SK-N-SH (cell line): Measurements from ENCODE around the gene PFKM. TPM values are rescaled to one million over a fixed set of nuclear protein-coding genes. Genes with fewer than 3 reads are reported as not detected.

Experiments
- CTCF ChIA-PET: fragments of 300-600, 350-600 bp; formaldehyde crosslinking; extraction: SDS; loops from one replicate; lab custom pipeline; 2021; lab: Yijun Ruan, JAX
- POLR2A ChIA-PET: fragments of 350-600 bp; sonication (Branson Sonifier 250); formaldehyde crosslinking; extraction: SDS; loops from one replicate; lab custom pipeline; 2020; ENCODE audit warnings: antibody characterized with exemption, inconsistent platforms; lab: Yijun Ruan, JAX
- DNase-seq: peaks from one replicate; pipeline ENCODE4 v3.0.0; 2012
- H2AFZ ChIP-seq: fragments of 200-600 bp; sonication (generic); 2 replicates; pipeline ENCODE4 v1.8.1; 2016; ENCODE audit warnings: antibody characterized with exemption, mild to moderate bottlenecking, low read depth
- H3F3A ChIP-seq: fragments of 200-600 bp; sonication (generic); replicated peaks from 2 replicates; pipeline ENCODE3; 2016; ENCODE audit warnings: antibody characterized with exemption, mild to moderate bottlenecking; ENCODE audit not compliant: insufficient read depth
- H3K27ac ChIP-seq, 2 experiments: fragments of 200-500 bp in 1 of 2; fragments of 200-600 bp in 1 of 2; sonication (Bioruptor generic) in 1 of 2; sonication (generic), shearing (Covaris generic) in 1 of 2; 2 replicates each; pipeline versions ENCODE4 v1.5.1 to v1.6.1; 2014 to 2016; ENCODE audit warnings: low read depth in 2 of 2, inconsistent platforms in 1 of 2, low read length in 1 of 2, mild to moderate bottlenecking in 1 of 2, mixed read lengths in 1 of 2
- H3K27me3 ChIP-seq: fragments of 200-600 bp; sonication (generic), shearing (Covaris generic); 2 replicates; pipeline ENCODE4 v1.6.1; 2016; ENCODE audit warnings: mixed run types; ENCODE audit not compliant: insufficient read depth
- H3K36me3 ChIP-seq, 2 experiments: fragments of 200-500 bp in 1 of 2; fragments of 200-600 bp in 1 of 2; sonication (Bioruptor generic) in 1 of 2; sonication (generic) in 1 of 2; replicated peaks in 1 of 2; 2 replicates each; pipeline versions ENCODE3 to v1.5.1; 2014 to 2016; ENCODE audit warnings: low read length in 1 of 2, mild to moderate bottlenecking in 1 of 2; ENCODE audit not compliant: insufficient read depth in 2 of 2, control insufficient read depth in 1 of 2
- H3K4me1 ChIP-seq, 2 experiments: fragments of 200-500 bp in 1 of 2; fragments of 200-600 bp in 1 of 2; sonication (Bioruptor generic) in 1 of 2; sonication (generic), shearing (Covaris generic) in 1 of 2; 2 replicates each; pipeline versions ENCODE4 v1.5.1 to v1.6.1; 2014 to 2016; ENCODE audit warnings: low read depth in 1 of 2, low read length in 1 of 2, mixed run types in 1 of 2; ENCODE audit not compliant: insufficient read depth in 2 of 2, control insufficient read depth in 1 of 2
- H3K4me2 ChIP-seq: fragments of 200-600 bp; sonication (generic), shearing (Covaris generic); 2 replicates; pipeline ENCODE4 v1.6.1; 2017; ENCODE audit warnings: mixed run types
- H3K4me3 ChIP-seq, 2 experiments: fragments of 200-500 bp in 1 of 2; fragments of 200-600 bp in 1 of 2; sonication (Bioruptor generic) in 1 of 2; sonication (generic), shearing (Covaris generic) in 1 of 2; 2 replicates each; pipeline versions ENCODE4 v1.5.1 to v1.8.1; 2014 to 2016; ENCODE audit warnings: low read depth in 2 of 2, inconsistent platforms in 1 of 2, low read length in 1 of 2, mild to moderate bottlenecking in 1 of 2, mixed read lengths in 1 of 2, moderate library complexity in 1 of 2
- H3K79me2 ChIP-seq: fragments of 200-600 bp; sonication (generic); 2 replicates; pipeline ENCODE4 v1.8.1; 2017; ENCODE audit warnings: mild to moderate bottlenecking; ENCODE audit not compliant: insufficient read depth
- H3K9ac ChIP-seq: fragments of 200-600 bp; sonication (generic); 2 replicates; pipeline ENCODE4 v1.6.1; 2017; ENCODE audit warnings: mixed run types
- H3K9me2 ChIP-seq: fragments of 200-600 bp; sonication (generic); 2 replicates; pipeline ENCODE4 v1.6.1; 2017; ENCODE audit warnings: mixed run types
- H3K9me3 ChIP-seq: fragments of 200-600 bp; sonication (generic); 2 replicates; pipeline ENCODE4 v1.6.1; 2017; ENCODE audit warnings: mixed run types, mild to moderate bottlenecking, moderate library complexity
- H4K20me1 ChIP-seq: fragments of 200-600 bp; sonication (generic); 2 replicates; pipeline ENCODE4 v1.6.1; 2017; ENCODE audit warnings: mild to moderate bottlenecking, mixed run types; ENCODE audit not compliant: insufficient read depth
- ELF1 ChIP-seq: IDR thresholded peaks from 2 replicates; pipeline ENCODE4 v1.4.0; 2012
- FOXM1 ChIP-seq: IDR thresholded peaks from 2 replicates; pipeline ENCODE4 v1.4.0; 2012; ENCODE audit warnings: low read depth, mild to moderate bottlenecking
- GABPA ChIP-seq: IDR thresholded peaks from 2 replicates; pipeline ENCODE4 v1.4.0; 2012; ENCODE audit warnings: low read depth, mild to moderate bottlenecking
- JUND ChIP-seq: IDR thresholded peaks from 2 replicates; pipeline ENCODE4 v1.4.0; 2012
- MEF2A ChIP-seq: IDR thresholded peaks from 2 replicates; pipeline ENCODE4 v1.4.0; 2012; ENCODE audit warnings: low read depth, borderline replicate concordance
- MXI1 ChIP-seq: IDR thresholded peaks from 2 replicates; pipeline ENCODE4 v1.6.1; 2012; ENCODE audit warnings: mild to moderate bottlenecking, low read depth, low read length, improper control_type of control experiment
- NFIC ChIP-seq: IDR thresholded peaks from 2 replicates; pipeline ENCODE4 v1.4.0; 2012; ENCODE audit warnings: borderline replicate concordance
- POLR2AphosphoS5 ChIP-seq: IDR thresholded peaks from 2 replicates; pipeline ENCODE4 v1.6.1; 2012; ENCODE audit warnings: low read depth, low read length
- RXRA ChIP-seq: IDR thresholded peaks from 2 replicates; pipeline ENCODE4 v1.4.0; 2012; ENCODE audit warnings: low read depth, mild to moderate bottlenecking, borderline replicate concordance
- SIN3A ChIP-seq: IDR thresholded peaks from 2 replicates; pipeline ENCODE4 v1.6.1; 2012; ENCODE audit warnings: low read depth, mild to moderate bottlenecking, low read length, moderate library complexity, borderline replicate concordance
- SMC3 ChIP-seq: IDR thresholded peaks from 2 replicates; pipeline ENCODE4 v1.6.1; 2012; ENCODE audit warnings: low read depth, low read length, improper control_type of control experiment
- TEAD4 ChIP-seq: IDR thresholded peaks from 2 replicates; pipeline ENCODE4 v1.4.0; 2012; ENCODE audit warnings: mild to moderate bottlenecking, borderline replicate concordance; ENCODE audit not compliant: insufficient read depth
- YY1 ChIP-seq: IDR thresholded peaks from 2 replicates; pipeline ENCODE4 v1.4.0; 2012; ENCODE audit warnings: low read depth, mild to moderate bottlenecking
- WGBS: methylation state at CpG from one replicate; pipeline ENCODE4 v1.1.6; 2017; ENCODE audit warnings: low lambda C conversion rate; 5-methylcytosine and 5-hydroxymethylcytosine counted together
- polyA plus RNA-seq, 3 experiments: library from polyadenylated mRNA; depleted of rRNA; stranded (reverse); fragments of >200 nt; gene quantifications; 2 replicates each; pipeline ENCODE4 v1.2.3, GENCODE V29; 2012
- TF ChIP-seq, protein P1 (sequence below): fragments of 150-350 bp; IDR thresholded peaks from 2 replicates; pipeline ENCODE4 v1.6.1; 2017; ENCODE audit warnings: antibody characterized with exemption, low read length, low read depth, borderline replicate concordance
- TF ChIP-seq, protein P2 (sequence below): IDR thresholded peaks from 2 replicates; pipeline ENCODE4; 2012
- TF ChIP-seq, protein P3 (sequence below): IDR thresholded peaks from 2 replicates; pipeline ENCODE4 v1.4.0; 2012; ENCODE audit warnings: low read depth, borderline replicate concordance
- TF ChIP-seq, protein P4 (sequence below): IDR thresholded peaks from 2 replicates; pipeline ENCODE4 v1.4.0; 2012; ENCODE audit warnings: low read depth

Gene PFKM
- polyA plus RNA-seq, 1 of the 3 experiments (the other 2 are of a cell fraction) = 85.0 TPM

DNA sequence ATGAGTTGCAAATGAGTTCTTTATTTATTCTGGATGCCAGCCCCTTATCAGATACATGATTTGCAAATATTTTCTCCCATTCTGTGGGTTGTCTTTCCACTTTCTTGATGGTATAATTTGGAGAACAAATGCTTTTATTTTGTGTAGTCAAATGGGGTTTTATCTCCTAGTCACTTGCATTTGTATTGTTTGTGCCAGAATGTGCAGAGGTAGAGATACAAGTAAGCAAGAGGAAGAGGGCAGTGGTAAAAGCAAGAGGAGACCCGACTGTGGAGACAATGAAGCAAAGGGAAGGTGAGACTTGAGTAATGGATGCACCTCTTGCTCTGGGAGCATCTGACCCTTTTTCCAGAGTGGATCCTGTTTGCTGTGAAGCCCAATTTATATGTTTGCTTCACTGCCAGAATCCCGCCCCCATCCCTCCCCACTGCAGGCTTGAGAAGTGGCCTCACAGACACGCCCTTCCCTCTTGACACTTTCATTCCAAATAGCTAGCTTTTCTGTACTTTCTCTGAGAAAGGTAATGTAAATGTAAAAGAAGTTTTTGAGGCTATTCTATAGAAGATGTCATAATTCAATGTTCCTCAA lies 786 bp upstream of the PFKM start:
- Histone ChIP-seq H3K79me2 (peaks cover 29% of the 10 kb centered on the region), H3K4me2 (peak overlapping the region; percentile 92), H3K9me3 (no peaks in the 10 kb centered on the region), H3K4me3 (peak overlapping the region; percentile 91 to 98; a peak in 3 of 4 replicates), H4K20me1 (no peaks in the 10 kb centered on the region), H2AFZ (peak overlapping the region; percentile 99)
- CTCF ChIA-PET = interaction anchor here (1.8 kb wide), 1 partner anchor 155 kb away, joined by 4 read pairs; the partner anchor contains the start of gene TMEM106C
- DNase-seq = no peak
- no peak for TF ChIP-seq MXI1
- no peak for TF ChIP-seq GABPA
- TF ChIP-seq, protein P1, sequence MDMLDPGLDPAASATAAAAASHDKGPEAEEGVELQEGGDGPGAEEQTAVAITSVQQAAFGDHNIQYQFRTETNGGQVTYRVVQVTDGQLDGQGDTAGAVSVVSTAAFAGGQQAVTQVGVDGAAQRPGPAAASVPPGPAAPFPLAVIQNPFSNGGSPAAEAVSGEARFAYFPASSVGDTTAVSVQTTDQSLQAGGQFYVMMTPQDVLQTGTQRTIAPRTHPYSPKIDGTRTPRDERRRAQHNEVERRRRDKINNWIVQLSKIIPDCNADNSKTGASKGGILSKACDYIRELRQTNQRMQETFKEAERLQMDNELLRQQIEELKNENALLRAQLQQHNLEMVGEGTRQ = no peak
- TF ChIP-seq ELF1 = no peak
- no peak for TF ChIP-seq RXRA
- no peak for TF ChIP-seq NFIC
- TF ChIP-seq TEAD4 = no peak
- no peak for TF ChIP-seq POLR2AphosphoS5
- TF ChIP-seq SIN3A = no peak
- TF ChIP-seq, all 33 proteins: peak for 0
- Histone ChIP-seq H3K27ac (no peak overlapping the region), H3K9me2 (no peaks in the 10 kb centered on the region), H3K9ac (peak overlapping the region; percentile 63; the same call in 1 of the 2 replicates), H3K4me1 (peaks cover 6 to 7% of the 10 kb centered on the region in 2 experiments; a peak in 3 of 4 replicates), H3K36me3 (peaks cover 8 to 9% of the 10 kb centered on the region in 2 experiments), H3K27me3 (peaks cover 14% of the 10 kb centered on the region; the same call in 1 of the 2 replicates), H3F3A (no peaks in the 10 kb centered on the region)
- WGBS = 31% methylated on average over 3 of the region's 3 CpGs
- POLR2A ChIA-PET = no interaction called here

DNA sequence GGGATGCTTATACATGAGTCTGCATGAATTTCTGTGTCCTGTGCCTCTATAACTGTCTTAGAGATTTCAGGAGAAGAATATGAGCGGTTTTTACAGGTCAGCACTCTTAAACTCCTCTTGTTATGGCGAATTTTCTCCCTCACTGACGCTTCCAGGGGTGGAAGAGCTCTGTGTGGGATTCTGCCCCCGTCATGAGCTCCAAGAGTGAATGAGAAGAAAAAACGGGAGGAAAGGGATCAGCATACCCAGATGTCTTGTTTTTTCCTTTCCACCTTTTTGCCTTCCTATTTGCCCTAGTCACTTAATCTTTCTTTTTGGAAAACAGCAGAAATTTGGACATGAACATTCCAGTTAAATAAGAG lies 651 bp downstream of the PFKM start:
- ChIA-PET POLR2A (interaction anchor here (1.2 to 1.6 kb wide), 2 partner anchors 14 to 38 kb away, joined by 5 to 8 read pairs; partner anchors contain the start of genes ASB8 and SENP1), CTCF (interaction anchor here (1.0 to 1.8 kb wide), 3 partner anchors 14 to 157 kb away, joined by 4 read pairs; partner anchors contain the start of genes SENP1 and TMEM106C)
- peak overlapping the region; percentile 91 to 98 for H3K4me3 ChIP-seq
- H3K4me2 ChIP-seq = peak overlapping the region; percentile 92
- peak; percentile 30 for DNase-seq
- TF ChIP-seq JUND (no peak), MEF2A (no peak), SMC3 (no peak), YY1 (no peak), FOXM1 (no peak)
- TF ChIP-seq, protein P2, sequence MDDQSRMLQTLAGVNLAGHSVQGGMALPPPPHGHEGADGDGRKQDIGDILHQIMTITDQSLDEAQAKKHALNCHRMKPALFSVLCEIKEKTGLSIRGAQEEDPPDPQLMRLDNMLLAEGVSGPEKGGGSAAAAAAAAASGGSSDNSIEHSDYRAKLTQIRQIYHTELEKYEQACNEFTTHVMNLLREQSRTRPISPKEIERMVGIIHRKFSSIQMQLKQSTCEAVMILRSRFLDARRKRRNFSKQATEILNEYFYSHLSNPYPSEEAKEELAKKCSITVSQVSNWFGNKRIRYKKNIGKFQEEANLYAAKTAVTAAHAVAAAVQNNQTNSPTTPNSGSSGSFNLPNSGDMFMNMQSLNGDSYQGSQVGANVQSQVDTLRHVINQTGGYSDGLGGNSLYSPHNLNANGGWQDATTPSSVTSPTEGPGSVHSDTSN = no peak
- TF ChIP-seq, protein P3, sequence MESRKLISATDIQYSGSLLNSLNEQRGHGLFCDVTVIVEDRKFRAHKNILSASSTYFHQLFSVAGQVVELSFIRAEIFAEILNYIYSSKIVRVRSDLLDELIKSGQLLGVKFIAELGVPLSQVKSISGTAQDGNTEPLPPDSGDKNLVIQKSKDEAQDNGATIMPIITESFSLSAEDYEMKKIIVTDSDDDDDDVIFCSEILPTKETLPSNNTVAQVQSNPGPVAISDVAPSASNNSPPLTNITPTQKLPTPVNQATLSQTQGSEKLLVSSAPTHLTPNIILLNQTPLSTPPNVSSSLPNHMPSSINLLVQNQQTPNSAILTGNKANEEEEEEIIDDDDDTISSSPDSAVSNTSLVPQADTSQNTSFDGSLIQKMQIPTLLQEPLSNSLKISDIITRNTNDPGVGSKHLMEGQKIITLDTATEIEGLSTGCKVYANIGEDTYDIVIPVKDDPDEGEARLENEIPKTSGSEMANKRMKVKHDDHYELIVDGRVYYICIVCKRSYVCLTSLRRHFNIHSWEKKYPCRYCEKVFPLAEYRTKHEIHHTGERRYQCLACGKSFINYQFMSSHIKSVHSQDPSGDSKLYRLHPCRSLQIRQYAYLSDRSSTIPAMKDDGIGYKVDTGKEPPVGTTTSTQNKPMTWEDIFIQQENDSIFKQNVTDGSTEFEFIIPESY = no peak
- TF ChIP-seq, protein P4, sequence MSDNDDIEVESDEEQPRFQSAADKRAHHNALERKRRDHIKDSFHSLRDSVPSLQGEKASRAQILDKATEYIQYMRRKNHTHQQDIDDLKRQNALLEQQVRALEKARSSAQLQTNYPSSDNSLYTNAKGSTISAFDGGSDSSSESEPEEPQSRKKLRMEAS = no peak
- H3K36me3 ChIP-seq = peaks cover 14 to 23% of the 10 kb centered on the region in 2 experiments
- no peaks in the 10 kb centered on the region for H3K9me2 ChIP-seq
- H3K27me3 ChIP-seq = no peaks in the 10 kb centered on the region; the same call in 1 of the 2 replicates
- H4K20me1 ChIP-seq = no peaks in the 10 kb centered on the region
- WGBS = 9% methylated on average over 5 of the region's 5 CpGs
- peak overlapping the region; percentile 35 to 85; a peak in 3 of 4 replicates for H3K27ac ChIP-seq
- peaks cover 6 to 7% of the 10 kb centered on the region in 2 experiments; a peak in 3 of 4 replicates for H3K4me1 ChIP-seq
- H2AFZ ChIP-seq = peak overlapping the region; percentile 85
- no peaks in the 10 kb centered on the region for H3F3A ChIP-seq
- H3K9ac ChIP-seq = peak overlapping the region; percentile 63
- no peaks in the 10 kb centered on the region for H3K9me3 ChIP-seq
- H3K79me2 ChIP-seq = peaks cover 29% of the 10 kb centered on the region
